Measurements from ENCODE around the gene ECHS1. TPM values are rescaled to one million over a fixed set of nuclear protein-coding genes. Genes with fewer than 3 reads are reported as not detected.

Gene ECHS1
- total RNA-seq (2014; rRNA removed; shearing (Covaris generic)): 81.7 and 94.4 TPM in 2 replicates

GRCh38 chr10:133373174-133374090 lies at the start of gene ECHS1:
ECHS1 (minus strand) TSS chr10:133373354; CDS start chr10:133373333, 21 bp downstream.

GRCh38 chr10:133394064-133394663 lies 21.0 kb upstream of the ECHS1 start, which contains the start of gene MTG1:
MTG1 (plus strand) TSS chr10:133394157; CDS start chr10:133394221, 64 bp downstream.

DNA sequence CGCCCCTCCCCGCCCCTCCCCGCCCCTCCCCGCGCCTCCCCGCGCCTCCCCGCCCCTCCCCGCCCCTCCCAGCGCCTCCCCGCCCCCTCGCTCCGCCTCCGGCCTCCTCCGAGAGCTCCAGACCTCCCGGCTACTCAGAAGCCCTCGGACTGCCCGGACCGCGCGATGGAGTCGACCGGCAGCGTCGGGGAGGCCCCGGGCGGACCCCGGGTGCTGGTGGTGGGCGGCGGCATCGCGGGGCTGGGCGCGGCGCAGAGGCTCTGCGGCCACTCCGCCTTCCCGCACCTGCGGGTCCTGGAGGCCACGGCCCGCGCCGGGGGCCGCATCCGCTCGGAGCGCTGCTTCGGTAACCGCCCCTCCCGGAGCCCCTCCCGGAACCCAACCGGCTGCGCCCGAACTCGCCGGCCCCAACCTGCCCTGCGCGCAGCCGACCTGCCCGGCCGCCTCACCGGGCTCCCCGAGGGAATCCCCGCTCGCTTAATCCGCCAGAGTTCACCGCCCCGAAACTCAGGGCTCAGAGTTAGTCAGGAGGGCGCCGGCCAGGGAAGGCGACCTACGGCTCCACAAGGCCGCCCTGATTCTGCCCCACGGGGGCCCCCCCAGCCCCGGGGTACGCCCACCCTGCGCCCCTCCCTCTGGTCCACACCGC lies 6.1 kb upstream of the ECHS1 start, which contains the start of gene PAOX:
PAOX (plus strand) TSS at position 111 of the 649 bp plus-strand sequence; CDS start at position 166, 55 bp downstream.

GRCh38 chr10:133357285-133358161 lies 15.6 kb downstream of the ECHS1 start, which contains the start of gene FUOM:
FUOM (minus strand) TSS chr10:133358019; CDS start chr10:133358007, 12 bp downstream.

GRCh38 chr10:133336577-133337369 lies 36.4 kb downstream of the ECHS1 start, which contains the start of gene CALY:
CALY (minus strand) TSS chr10:133336896; CDS start chr10:133328989, 7,907 bp downstream.

Small RNA genes lying within 50 kb of the gene (small RNA-seq; reads per million reads assigned to genes)
- not detected for gene AL360181.4
- gene BANF1P2: not detected
- not detected for gene MIR3944

Other genes starting within 250 kb of the ECHS1 start
- under 0.01 and 0.19 TPM in 2 replicates for gene KNDC1, start 213.1 kb downstream of the ECHS1 start, total RNA-seq (2014; rRNA removed; shearing (Covaris generic))
- gene UTF1, start 143.1 kb downstream of the ECHS1 start, total RNA-seq (2014; rRNA removed; shearing (Covaris generic)): not detected in 2 replicates
- gene VENTX, start 135.5 kb downstream of the ECHS1 start, total RNA-seq (2014; rRNA removed; shearing (Covaris generic)): not detected in 2 replicates
- 4.5 and 4.6 TPM in 2 replicates for gene ADAM8, start 96.5 kb downstream of the ECHS1 start, total RNA-seq (2014; rRNA removed; shearing (Covaris generic))
- gene TUBGCP2, start 64.5 kb downstream of the ECHS1 start, total RNA-seq (2014; rRNA removed; shearing (Covaris generic)): 64.2 and 72.5 TPM in 2 replicates
- 55.6 and 66.6 TPM in 2 replicates for gene ZNF511, start 64.4 kb downstream of the ECHS1 start, total RNA-seq (2014; rRNA removed; shearing (Covaris generic))
- 0.41 TPM in 1 of 2 replicates, not detected in the other for gene CALY, start 36.5 kb downstream of the ECHS1 start, total RNA-seq (2014; rRNA removed; shearing (Covaris generic))
- gene PRAP1, start 26.0 kb downstream of the ECHS1 start, total RNA-seq (2014; rRNA removed; shearing (Covaris generic)): not detected in 2 replicates
- gene FUOM, start 15.3 kb downstream of the ECHS1 start, total RNA-seq (2014; rRNA removed; shearing (Covaris generic)): 56.1 and 56.8 TPM in 2 replicates
- not detected in 2 replicates for gene PAOX, start 5.9 kb upstream of the ECHS1 start, total RNA-seq (2014; rRNA removed; shearing (Covaris generic))
- gene MTG1, start 20.8 kb upstream of the ECHS1 start, total RNA-seq (2014; rRNA removed; shearing (Covaris generic)): 55.5 and 57.6 TPM in 2 replicates
- not detected in 2 replicates for gene SPRN, start 51.3 kb upstream of the ECHS1 start, total RNA-seq (2014; rRNA removed; shearing (Covaris generic))
- 7.5 and 7.9 TPM in 2 replicates for gene SCART1, start 80.6 kb upstream of the ECHS1 start, total RNA-seq (2014; rRNA removed; shearing (Covaris generic))
- 4.0 and 6.4 TPM in 2 replicates for gene CYP2E1, start 154.0 kb upstream of the ECHS1 start, total RNA-seq (2014; rRNA removed; shearing (Covaris generic))
- gene SYCE1, start 192.2 kb upstream of the ECHS1 start, total RNA-seq (2014; rRNA removed; shearing (Covaris generic)): not detected in 2 replicates

All from A375 (cell line).